Right cardiac atrium (tissue), 5 donors: ENCODE measurements around the gene SUDS3. TPM values are rescaled to one million over a fixed set of nuclear protein-coding genes. Genes with fewer than 3 reads are reported as not detected.
"Not testable (repeated sequence)": the region's sequence is repeated elsewhere in the genome, so short reads cannot be mapped to it uniquely, and the experiment has no call there.

Experiments
- ATAC-seq, 2 donors: fragments of 200-7000 bp; cut with Tn5 transposase; one replicate each; pipeline versions ENCODE4 v1.8.0 to v1.9.1; 2020; ENCODE audit warnings: moderate library complexity in 2 of 2, mild to moderate bottlenecking in 1 of 2
- DNase-seq, 3 donors: peaks; one replicate each; pipeline ENCODE4 v3.0.0-alpha.2; 2020
- H3K27ac ChIP-seq: one replicate; pipeline ENCODE4 v1.5.1; 2013; ENCODE audit warnings: mild to moderate bottlenecking, low read length, control low read depth, moderate library complexity
- H3K27me3 ChIP-seq: one replicate; pipeline ENCODE4 v1.6.1; 2013; ENCODE audit not compliant: control insufficient read depth, insufficient read depth
- H3K4me1 ChIP-seq: one replicate; pipeline ENCODE4 v1.6.1; 2013; ENCODE audit warnings: low read length; ENCODE audit not compliant: control insufficient read depth, insufficient read depth
- H3K4me3 ChIP-seq: one replicate; pipeline ENCODE4 v1.5.1; 2013; ENCODE audit warnings: low read length, control low read depth
- H3K9me3 ChIP-seq: one replicate; pipeline ENCODE4 v1.6.1; 2013; ENCODE audit warnings: low read length; ENCODE audit not compliant: control insufficient read depth
- WGBS: extraction: QIAGEN DNeasy Blood & Tissue Kit; methylation state at CpG from one replicate; pipeline ENCODE4 v1.1.7; 2013; 5-methylcytosine and 5-hydroxymethylcytosine counted together
- intact Hi-C, 4 donors: fragments of 100-400 bp; cut with DNase I; formaldehyde crosslinking; loops; one replicate each; pipeline versions ENCODE4 v1.11.0 to v1.14.0; 2022 to 2023
- polyA plus RNA-seq: library from polyadenylated mRNA; stranded (reverse); fragments of 200-250 nt; gene quantifications from one replicate; pipeline ENCODE4 v1.2.3, GENCODE V29; 2013
- total RNA-seq, 4 donors: library from RNA; stranded (reverse); fragmentation: NEBNext Ultra II Directional; extraction: Animal tissue kit (Norgen Biotek cat#: 25700); gene quantifications; one replicate each; pipeline ENCODE4 v1.2.1, GENCODE V29; 2021
- donor health status: healthy with polysubstance abuse.
- donor health status: DM: no; HTN: yes; CAD: no.
- donor health status: DM: no; HTN: no; CAD: no.
- donor health status: DM: no; HTN: yes; CAD: no; lungs with severe emphysema.
- donor health status: DM: yes; HTN: yes; CAD: no.

The SUDS3 gene
- total and polyA plus RNA-seq, 5 donors: 9.5 to 24.0 (median 21.0) TPM

DNA sequence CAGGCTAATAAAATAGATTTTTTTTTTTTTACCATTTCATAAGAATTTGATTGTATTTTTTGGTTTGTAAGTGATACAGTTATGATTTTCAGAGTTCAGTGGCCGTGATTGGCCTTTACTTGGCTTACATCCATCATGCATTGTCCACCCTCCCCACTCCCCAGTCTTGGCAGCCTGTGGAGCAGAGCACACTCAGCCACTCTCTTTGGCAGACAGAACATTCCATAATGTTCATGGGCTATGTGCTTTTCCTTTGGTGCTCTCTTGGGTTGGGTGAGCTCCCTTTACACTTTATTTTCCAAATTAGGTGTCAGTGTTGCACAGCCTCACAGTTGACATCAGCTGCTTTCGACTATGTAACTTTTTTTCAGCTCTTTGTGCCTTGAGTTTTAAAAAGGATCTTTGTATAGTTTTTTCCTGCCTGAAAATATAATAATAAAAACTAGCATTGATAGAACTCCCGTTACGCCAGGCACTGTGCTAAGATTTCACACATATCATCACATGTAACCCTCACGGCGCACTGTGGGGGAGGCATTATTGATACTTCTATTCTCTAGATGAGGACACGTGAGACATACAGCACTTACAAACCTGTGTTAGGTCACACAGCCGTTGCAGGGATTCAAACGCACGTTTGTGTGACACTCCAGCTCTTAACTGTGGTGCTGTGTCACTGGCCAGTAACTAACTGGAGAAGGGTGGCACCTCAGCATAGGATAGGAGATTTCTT lies 21.5 kb downstream of the SUDS3 start:
- H3K4me3 ChIP-seq: no peak overlapping the region
- intact Hi-C loops: loop anchor here in 1 of 4 donors (10.0 kb wide), 1 partner anchor 523 kb away; no protein-coding TSS in a partner anchor
- H3K27me3 ChIP-seq: no peaks in the 10 kb centered on the region
- H3K27ac ChIP-seq: no peak overlapping the region
- peaks cover 3% of the 10 kb centered on the region for H3K4me1 ChIP-seq
- DNase-seq: no peak
- peak; percentile 59 to 74 for ATAC-seq
- no peaks in the 10 kb centered on the region for H3K9me3 ChIP-seq
- 66% methylated on average over 10 of the region's 10 CpGs for WGBS

DNA sequence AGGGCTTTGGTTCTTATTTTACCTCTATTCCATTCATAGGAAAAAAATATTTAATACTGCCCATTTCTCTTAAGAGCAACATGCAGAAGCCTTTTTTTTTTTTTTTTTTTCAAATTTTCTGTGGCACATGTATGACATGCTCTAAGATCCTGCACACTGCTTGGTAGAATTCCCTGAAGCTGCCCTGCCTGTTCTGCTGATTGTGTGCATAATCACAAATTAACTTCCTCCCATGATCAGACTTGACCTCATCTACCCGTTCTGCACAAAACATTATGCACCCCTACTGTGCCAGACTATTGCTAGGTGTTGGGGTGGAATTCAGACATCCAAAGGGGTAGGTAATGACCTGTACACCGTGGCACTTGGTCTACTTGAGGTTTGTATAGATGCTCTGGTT lies 22.2 kb downstream of the SUDS3 start:
- Histone ChIP-seq H3K9me3 (no peaks in the 10 kb centered on the region), H3K27me3 (no peaks in the 10 kb centered on the region), H3K4me3 (no peak overlapping the region), H3K4me1 (peaks cover 3% of the 10 kb centered on the region), H3K27ac (no peak overlapping the region)
- WGBS: 82% methylated on average over 2 of the region's 2 CpGs
- DNase-seq (no peak), ATAC-seq (no peak)
- intact Hi-C loops: loop anchor here in 1 of 4 donors (10.0 kb wide), 1 partner anchor 524 kb away; no protein-coding TSS in a partner anchor

DNA sequence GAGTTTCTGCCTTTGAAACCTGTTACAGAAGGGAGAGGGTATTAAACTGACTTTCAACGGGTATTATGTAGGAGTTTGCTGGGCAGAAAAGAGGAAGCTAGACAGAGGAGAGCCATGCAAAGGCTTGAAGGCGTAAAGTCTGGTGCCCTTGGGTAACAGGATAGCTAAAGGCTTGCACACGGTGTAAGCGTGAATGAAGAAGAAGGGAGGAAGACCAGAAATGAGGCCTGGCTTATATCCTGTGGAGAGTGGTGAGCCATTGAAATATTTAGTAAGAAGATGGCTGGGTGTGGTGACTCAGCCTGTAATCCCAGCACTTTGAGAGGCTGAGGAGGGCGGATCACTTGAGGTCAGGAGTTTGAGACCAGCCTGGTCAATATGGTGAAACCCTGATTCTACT lies 22.6 kb downstream of the SUDS3 start:
- H3K27me3 ChIP-seq: no peaks in the 10 kb centered on the region
- WGBS: 92% methylated on average over 5 of the region's 5 CpGs
- intact Hi-C loops: loop anchor here in 1 of 4 donors (10.0 kb wide), 1 partner anchor 524 kb away; no protein-coding TSS in a partner anchor
- no peak for ATAC-seq
- H3K27ac ChIP-seq: no peak overlapping the region
- H3K4me1 ChIP-seq: peaks cover 3% of the 10 kb centered on the region
- no peak for DNase-seq
- no peaks in the 10 kb centered on the region for H3K9me3 ChIP-seq
- no peak overlapping the region for H3K4me3 ChIP-seq

- Histone ChIP-seq H3K4me3 (no peak overlapping the region), H3K4me1 (no peaks in the 10 kb centered on the region), H3K27ac (no peak overlapping the region), H3K9me3 (no peaks in the 10 kb centered on the region), H3K27me3 (no peaks in the 10 kb centered on the region)
- DNase-seq (no peak), ATAC-seq (no peak)
- intact Hi-C loops: no loop called here
- WGBS: 59% methylated on average over 6 of the region's 6 CpGs
Measured at GRCh38 chr12:118402251-118402650, 25.9 kb downstream of the SUDS3 start.

DNA sequence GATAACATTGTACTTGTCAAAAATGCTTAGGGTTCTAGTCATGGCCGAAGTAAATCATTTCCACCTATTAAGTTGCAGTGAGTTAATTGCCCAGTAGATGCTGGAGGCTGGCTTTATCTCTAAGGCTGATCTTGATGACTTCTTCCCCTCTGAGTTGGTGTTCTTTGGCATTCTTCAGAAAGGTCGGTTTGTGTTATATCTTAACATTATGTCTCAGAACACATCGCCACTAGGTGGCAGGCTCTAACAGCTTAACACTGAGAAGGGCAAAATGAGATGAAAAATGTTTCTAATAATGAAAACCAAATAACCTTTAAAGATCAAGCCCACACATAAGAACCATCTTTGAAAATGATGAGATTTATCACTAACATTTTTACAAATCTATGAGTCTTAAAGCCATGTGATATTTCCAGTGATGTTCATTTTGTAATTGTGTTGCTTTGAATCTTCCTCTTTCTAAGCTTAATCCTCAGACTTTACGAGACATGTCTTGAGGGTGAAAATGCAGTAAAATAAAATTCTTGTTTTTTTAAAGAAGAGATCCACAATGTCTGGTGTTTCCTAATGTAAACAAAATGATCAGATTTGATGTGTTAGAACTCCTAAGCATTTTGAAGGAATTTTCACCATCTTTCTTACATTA lies 28.6 kb downstream of the SUDS3 start:
- intact Hi-C loops: no loop called here
- Histone ChIP-seq H3K27ac (no peak overlapping the region), H3K9me3 (no peaks in the 10 kb centered on the region), H3K4me1 (no peaks in the 10 kb centered on the region), H3K4me3 (no peak overlapping the region), H3K27me3 (no peaks in the 10 kb centered on the region)
- peak in 2 of 3 donors; percentile 45 to 80 for DNase-seq
- ATAC-seq: peak in 1 of 2 donors; percentile 57
- 41% methylated on average over 4 of the region's 4 CpGs for WGBS

DNA sequence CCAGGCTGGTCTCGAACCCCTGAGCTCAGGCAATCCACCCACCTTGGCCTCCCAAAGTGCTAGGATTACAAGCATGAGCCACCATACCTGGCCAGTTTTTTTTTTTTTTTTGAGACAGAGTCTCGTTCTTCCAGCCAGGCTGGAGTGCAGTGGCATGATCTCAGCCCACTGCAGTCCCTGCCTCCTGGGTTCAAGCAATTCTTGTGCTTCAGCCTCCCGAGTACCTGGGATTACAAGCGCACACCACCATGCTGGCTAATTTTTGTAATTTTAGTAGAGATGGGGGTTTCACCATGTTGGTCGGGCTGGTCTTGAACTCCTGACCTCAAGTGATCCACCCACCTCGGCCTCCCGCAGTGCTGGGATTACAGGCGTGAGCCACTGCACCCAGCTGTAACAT lies 31.9 kb downstream of the SUDS3 start:
- 88% methylated on average over 8 of the region's 8 CpGs for WGBS
- ATAC-seq, DNase-seq, intact Hi-C loops, H3K9me3 ChIP-seq, H3K4me3 ChIP-seq, H3K27me3 ChIP-seq, H3K4me1 ChIP-seq, H3K27ac ChIP-seq: not testable (repeated sequence)

GRCh38 chr12:118409834-118410233 lies 33.5 kb downstream of the SUDS3 start:
- DNase-seq (no peak), ATAC-seq (no peak)
- Histone ChIP-seq H3K9me3 (no peaks in the 10 kb centered on the region), H3K4me3 (no peak overlapping the region), H3K27me3 (no peaks in the 10 kb centered on the region), H3K4me1 (no peaks in the 10 kb centered on the region), H3K27ac (no peak overlapping the region)
- 74% methylated on average over 2 of the region's 2 CpGs for WGBS
- intact Hi-C loops: loop anchor here in 1 of 4 donors (10.0 kb wide), 1 partner anchor 205 kb away; no protein-coding TSS in a partner anchor

DNA sequence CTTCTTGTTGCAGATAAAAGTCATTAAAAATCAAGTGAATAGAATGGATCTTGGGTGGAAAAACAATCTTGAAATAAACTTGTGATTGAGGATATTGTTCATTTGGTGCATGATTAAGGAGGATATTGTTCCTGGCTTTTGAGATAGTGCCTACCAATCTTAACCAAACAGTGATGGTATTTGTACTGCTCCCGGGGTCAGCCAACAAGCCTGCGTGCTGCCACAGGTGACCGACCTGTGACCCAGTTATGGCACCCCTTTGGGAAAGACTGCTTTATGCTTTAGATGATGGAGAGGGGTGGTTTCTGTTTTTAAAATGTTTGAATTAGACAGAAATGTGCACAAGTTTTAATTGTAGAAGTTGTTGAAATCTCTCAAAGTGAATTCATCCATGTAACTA lies 41.6 kb downstream of the SUDS3 start:
- H3K4me3 ChIP-seq: no peak overlapping the region
- H3K9me3 ChIP-seq: no peaks in the 10 kb centered on the region
- DNase-seq: no peak
- WGBS: 97% methylated on average over 3 of the region's 3 CpGs
- H3K4me1 ChIP-seq: no peaks in the 10 kb centered on the region
- no peak overlapping the region for H3K27ac ChIP-seq
- intact Hi-C loops: loop anchor here in 1 of 4 donors (10.0 kb wide), 1 partner anchor 197 kb away; no protein-coding TSS in a partner anchor
- no peaks in the 10 kb centered on the region for H3K27me3 ChIP-seq
- no peak for ATAC-seq

GRCh38 chr12:118418385-118419057 lies 42.2 kb downstream of the SUDS3 start:
- no peak overlapping the region for H3K27ac ChIP-seq
- peak; percentile 14 to 75 for ATAC-seq
- H3K4me1 ChIP-seq: no peaks in the 10 kb centered on the region
- H3K27me3 ChIP-seq: no peaks in the 10 kb centered on the region
- no peak for DNase-seq
- 75% methylated on average over 1 of the region's 1 CpG for WGBS
- H3K9me3 ChIP-seq: no peaks in the 10 kb centered on the region
- intact Hi-C loops: loop anchor here in 1 of 4 donors (10.0 kb wide), 1 partner anchor 196 kb away; no protein-coding TSS in a partner anchor
- no peak overlapping the region for H3K4me3 ChIP-seq

DNA sequence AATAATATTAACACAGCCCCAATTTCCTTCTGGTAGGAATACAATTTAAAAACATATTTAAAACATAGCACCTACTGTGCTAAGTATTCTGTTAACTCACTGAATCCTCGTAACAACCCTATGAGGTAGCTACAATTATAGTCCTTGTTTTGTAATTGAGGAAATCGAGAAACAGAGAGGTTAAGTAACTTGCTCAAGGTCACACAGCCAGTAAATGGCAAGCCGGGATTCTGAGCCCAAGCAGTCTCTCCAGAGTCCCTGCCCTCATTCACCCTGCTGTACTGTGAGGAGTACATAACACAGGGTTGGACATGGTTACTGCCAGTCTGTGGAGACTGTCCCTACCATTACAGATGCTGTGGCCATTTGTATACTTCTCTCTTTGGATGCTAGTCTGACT lies 44.3 kb downstream of the SUDS3 start:
- intact Hi-C loops: no loop called here
- H3K27me3 ChIP-seq: no peaks in the 10 kb centered on the region
- no peak overlapping the region for H3K27ac ChIP-seq
- no peaks in the 10 kb centered on the region for H3K4me1 ChIP-seq
- WGBS: 94% methylated on average over 3 of the region's 3 CpGs
- ATAC-seq (no peak), DNase-seq (no peak)
- H3K4me3 ChIP-seq: no peak overlapping the region
- no peaks in the 10 kb centered on the region for H3K9me3 ChIP-seq

DNA sequence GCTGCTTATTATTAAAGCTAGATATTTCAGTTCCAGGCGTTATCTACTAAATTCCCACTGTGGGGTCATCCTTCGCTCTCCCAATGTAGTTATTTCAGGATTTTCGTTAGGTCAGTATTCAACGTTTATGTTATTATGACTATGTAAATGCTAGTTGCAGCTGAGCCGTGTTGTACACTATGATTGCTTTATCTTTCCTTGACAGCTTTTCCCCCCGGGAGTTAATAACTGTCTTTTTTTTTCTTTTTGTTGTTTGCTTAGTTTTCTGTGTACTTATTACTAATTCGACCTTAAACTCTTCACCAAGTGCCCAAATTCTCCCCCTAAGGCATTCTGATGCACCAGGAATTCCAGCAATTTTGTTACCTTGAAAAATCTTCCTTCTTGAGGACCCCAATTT lies 48.5 kb downstream of the SUDS3 start:
- ATAC-seq (no peak), DNase-seq (no peak)
- Histone ChIP-seq H3K9me3 (no peaks in the 10 kb centered on the region), H3K4me1 (no peaks in the 10 kb centered on the region), H3K27ac (no peak overlapping the region), H3K4me3 (no peak overlapping the region), H3K27me3 (no peaks in the 10 kb centered on the region)
- 42% methylated on average over 7 of the region's 7 CpGs for WGBS
- intact Hi-C loops: no loop called here
